Spleen (tissue), 7 donors: ENCODE data around the gene ACKR2.

Experiments used
- CTCF ChIP-seq, 11 experiments: fragments of 200-600 bp in 7 of 11; fragments of 450-650 bp in 4 of 11; sonication (generic) in 4 of 11; IDR thresholded peaks in 8 of 11; conservative IDR thresholded peaks in 3 of 11; 1 replicate in 7 of 11; 2 replicates in 4 of 11; pipeline versions ENCODE4 v1.4.0 to v1.8.0; 2016 to 2021; ENCODE audit warnings: antibody characterized with exemption in 11 of 11, inconsistent platforms in 4 of 11, mild to moderate bottlenecking in 1 of 11
- POLR2AphosphoS5 ChIP-seq, 3 donors: sonication (generic); formaldehyde crosslinking; IDR thresholded peaks; one replicate each; pipeline ENCODE4 v1.5.1; 2017; ENCODE audit warnings: antibody characterized with exemption in 3 of 3
- donor health status: DM: no; HTN: no; CAD: no; lungs with moderate emphysema.
- donor health status: DM: no; HTN: no; CAD: no.
- donor health status: DM: no; HTN: no; CAD: no.

GRCh38 chr3:42886294-42886822, 77.1 kb downstream of the ACKR2 start:
- TF ChIP-seq POLR2AphosphoS5 (IDR thresholded peaks at IDR 0.05) = no peak
- TF ChIP-seq CTCF (IDR thresholded peaks at IDR 0.05 in 8 of 11, conservative IDR thresholded peaks at IDR 0.05 in 3 of 11) = no peak
